Fibroblast of lung (primary cell): ENCODE measurements around the gene MACROD1. TPM values are rescaled to one million over a fixed set of nuclear protein-coding genes. Genes with fewer than 3 reads are reported as not detected.
A peak's percentile ranks its signal among the peaks of the same experiment; 100 is the strongest.

Source experiments
- DNase-seq, 2 donors: peaks; one replicate each; pipeline versions ENCODE4 v3.0.0 to v3.0.0-alpha.2; 2010; ENCODE audit warnings: low read depth in 2 of 2
- H2AFZ ChIP-seq: 2 replicates; pipeline ENCODE4 v1.5.1; 2012; ENCODE audit warnings: low read length, control low read depth, inconsistent platforms
- H3K27ac ChIP-seq: 2 replicates; pipeline ENCODE4 v1.5.1; 2011; ENCODE audit warnings: low read length, control low read depth; ENCODE audit not compliant: insufficient read depth
- H3K27me3 ChIP-seq: 2 replicates; pipeline ENCODE4 v1.5.1; 2011; ENCODE audit warnings: mild to moderate bottlenecking, low read length; ENCODE audit not compliant: control insufficient read depth, insufficient read depth
- H3K36me3 ChIP-seq: 2 replicates; pipeline ENCODE4 v1.5.1; 2011; ENCODE audit warnings: low read length; ENCODE audit not compliant: control insufficient read depth, insufficient read depth
- H3K4me1 ChIP-seq: 2 replicates; pipeline ENCODE4 v1.5.1; 2011; ENCODE audit warnings: low read length; ENCODE audit not compliant: control insufficient read depth, insufficient read depth; ENCODE audit errors: extremely low read depth
- H3K4me2 ChIP-seq: 2 replicates; pipeline ENCODE4 v1.5.1; 2011; ENCODE audit warnings: low read length, control low read depth; ENCODE audit not compliant: insufficient read depth; ENCODE audit errors: extremely low read depth
- H3K4me3 ChIP-seq, 4 experiments: fragments of 200-600 bp in 1 of 4; sonication (generic) in 1 of 4; replicated peaks in 1 of 4; 2 replicates each; pipeline ENCODE4 v1.5.1; 2011 to 2016; ENCODE audit warnings: low read length in 4 of 4, low read depth in 3 of 4, mild to moderate bottlenecking in 3 of 4, control low read depth in 2 of 4, inconsistent platforms in 1 of 4, mixed read lengths in 1 of 4; ENCODE audit not compliant: insufficient read depth in 1 of 4; ENCODE audit errors: control extremely low read depth in 1 of 4
- H3K79me2 ChIP-seq: 2 replicates; pipeline ENCODE4 v1.5.1; 2012; ENCODE audit warnings: mild to moderate bottlenecking, low read length, inconsistent platforms; ENCODE audit not compliant: control insufficient read depth, insufficient read depth
- H3K9ac ChIP-seq: 2 replicates; pipeline ENCODE4 v1.5.1; 2011; ENCODE audit warnings: mild to moderate bottlenecking, low read length, control low read depth; ENCODE audit not compliant: insufficient read depth
- H3K9me3 ChIP-seq: 2 replicates; pipeline ENCODE4 v1.5.1; 2012; ENCODE audit warnings: low read depth, low read length; ENCODE audit not compliant: control insufficient read depth, insufficient read depth
- H4K20me1 ChIP-seq: 2 replicates; pipeline ENCODE4 v1.5.1; 2011; ENCODE audit warnings: low read length; ENCODE audit not compliant: control insufficient read depth, insufficient read depth; ENCODE audit errors: extremely low read depth
- CTCF ChIP-seq, 2 donors: IDR thresholded peaks in 1 of 2; conservative IDR thresholded peaks in 1 of 2; 1 replicate in 1 of 2; 2 replicates in 1 of 2; pipeline ENCODE4 v1.5.1; 2011 to 2012; ENCODE audit warnings: low read length in 2 of 2, control low read depth in 1 of 2, inconsistent platforms in 1 of 2, low read depth in 1 of 2, mild to moderate bottlenecking in 1 of 2
- EZH2 ChIP-seq: IDR thresholded peaks from 2 replicates; pipeline ENCODE4 v1.5.1; 2012; ENCODE audit warnings: low read length, control low read depth, mild to moderate bottlenecking; ENCODE audit errors: missing control alignments
- polyA plus RNA-seq, 2 donors: library from polyadenylated mRNA; depleted of rRNA in 1 of 2; stranded (reverse) in 1 of 2; unstranded in 1 of 2; fragments of >200 nt; gene quantifications; 2 replicates each; pipeline ENCODE4 v1.2.1, GENCODE V29; 2011 to 2012; ENCODE audit warnings: missing spikeins in 1 of 2
- total RNA-seq: library from RNA; depleted of rRNA; stranded (reverse); fragments of >200 nt; gene quantifications from 2 replicates; pipeline ENCODE4 v1.2.1, GENCODE V29; 2014

MACROD1 gene
- total and polyA plus RNA-seq, 2 donors (not counting 1 experiment from before 2014, with no cell fraction given): 8.8 to 24.8 TPM

DNA sequence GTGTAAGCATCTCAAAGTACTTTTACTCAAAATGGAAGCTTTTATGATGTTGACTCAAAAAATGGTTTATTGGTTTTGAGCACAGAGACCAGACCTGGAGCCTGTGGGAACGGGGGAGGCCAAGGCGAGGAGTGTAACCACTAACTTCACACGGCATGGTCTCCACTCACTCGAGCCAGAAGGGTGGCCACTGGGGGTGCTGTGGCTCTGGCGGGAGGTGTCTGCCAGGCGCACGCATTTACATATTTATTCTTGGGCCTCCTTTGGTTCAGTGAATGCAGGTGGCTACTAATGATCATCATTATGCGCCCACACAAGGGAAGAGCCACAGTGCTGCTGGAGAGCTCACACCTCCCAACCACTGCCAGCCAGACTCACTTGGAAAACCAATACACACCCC lies 65.6 kb downstream of the MACROD1 start:
- H3K9me3 ChIP-seq: no peaks in the 10 kb centered on the region
- H3K4me3 ChIP-seq: no peak overlapping the region
- no peak overlapping the region for H3K9ac ChIP-seq
- no peaks in the 10 kb centered on the region for H3K79me2 ChIP-seq
- TF ChIP-seq CTCF (conservative IDR thresholded peaks at IDR 0.05 in 1 of 2, IDR thresholded peaks at IDR 0.05 in 1 of 2; ENCODE audit: low read depth in 1 of 2, low read length in 2 of 2): peak in 1 of 2 donors; percentile 30
- TF ChIP-seq EZH2: no peak
- no peaks in the 10 kb centered on the region for H4K20me1 ChIP-seq
- H3K36me3 ChIP-seq: no peaks in the 10 kb centered on the region
- no peak overlapping the region for H2AFZ ChIP-seq
- H3K27me3 ChIP-seq: no peaks in the 10 kb centered on the region
- no peaks in the 10 kb centered on the region for H3K4me1 ChIP-seq
- no peak overlapping the region for H3K27ac ChIP-seq
- no peak overlapping the region for H3K4me2 ChIP-seq
- DNase-seq: no peak

- no peaks in the 10 kb centered on the region for H3K36me3 ChIP-seq
- no peak overlapping the region for H2AFZ ChIP-seq
- no peaks in the 10 kb centered on the region for H4K20me1 ChIP-seq
- H3K27me3 ChIP-seq: no peaks in the 10 kb centered on the region
- H3K4me3 ChIP-seq: no peak overlapping the region
- TF ChIP-seq CTCF (conservative IDR thresholded peaks at IDR 0.05 in 1 of 2, IDR thresholded peaks at IDR 0.05 in 1 of 2; ENCODE audit: low read depth in 1 of 2, low read length in 2 of 2) (no peak), EZH2 (no peak)
- H3K9ac ChIP-seq: no peak overlapping the region
- H3K4me2 ChIP-seq: no peak overlapping the region
- DNase-seq: no peak
- no peaks in the 10 kb centered on the region for H3K4me1 ChIP-seq
- H3K79me2 ChIP-seq: no peaks in the 10 kb centered on the region
- H3K27ac ChIP-seq: no peak overlapping the region
- H3K9me3 ChIP-seq: no peaks in the 10 kb centered on the region
Observed at GRCh38 chr11:64099436-64099835, 66.5 kb downstream of the MACROD1 start.

DNA sequence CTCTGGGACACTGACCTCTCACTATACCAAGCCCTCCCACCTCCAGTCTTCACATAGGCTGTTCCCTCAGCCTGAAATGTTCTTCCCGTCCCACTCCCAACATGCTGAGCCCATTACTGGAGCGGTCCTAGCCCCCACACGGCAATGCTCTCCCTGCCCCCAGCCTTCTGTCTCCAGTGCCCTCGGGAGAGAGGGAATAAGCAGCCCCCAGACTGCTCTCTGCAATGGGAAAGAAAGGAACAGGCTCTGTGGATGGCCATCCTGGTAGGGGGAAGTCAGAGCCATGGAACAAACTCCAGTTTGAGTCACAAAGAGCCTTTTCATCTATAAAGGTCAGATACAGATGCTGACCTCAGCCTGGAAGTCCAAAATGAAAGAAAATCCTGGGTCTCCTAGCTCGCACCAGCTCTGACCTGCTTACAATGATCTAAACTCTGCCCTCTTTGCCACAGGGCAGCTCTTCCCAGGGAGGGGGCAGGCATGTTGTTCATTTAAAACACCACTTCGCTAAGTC lies 67.5 kb downstream of the MACROD1 start:
- Histone ChIP-seq H3K4me3 (no peak overlapping the region), H3K9ac (no peak overlapping the region), H3K27ac (no peak overlapping the region), H3K79me2 (no peaks in the 10 kb centered on the region), H3K9me3 (no peaks in the 10 kb centered on the region), H3K36me3 (no peaks in the 10 kb centered on the region), H3K4me1 (no peaks in the 10 kb centered on the region), H3K27me3 (no peaks in the 10 kb centered on the region), H3K4me2 (no peak overlapping the region), H2AFZ (no peak overlapping the region), H4K20me1 (no peaks in the 10 kb centered on the region)
- DNase-seq: no peak
- TF ChIP-seq EZH2 (no peak), CTCF (conservative IDR thresholded peaks at IDR 0.05 in 1 of 2, IDR thresholded peaks at IDR 0.05 in 1 of 2; ENCODE audit: low read depth in 1 of 2, low read length in 2 of 2) (no peak)
